Endothelial cell of umbilical vein (primary cell): ENCODE measurements around the gene USP33.

Experiments used
- JUN ChIP-seq: IDR thresholded peaks from 2 replicates; pipeline ENCODE4 v1.6.1; 2011; ENCODE audit warnings: borderline replicate concordance, low read depth; ENCODE audit not compliant: insufficient read length, insufficient read depth
- MYC ChIP-seq: IDR thresholded peaks from one replicate; pipeline ENCODE4 v1.6.1; 2011; ENCODE audit warnings: mild to moderate bottlenecking, low read depth, low read length
- POLR2A ChIP-seq: IDR thresholded peaks from 2 replicates; pipeline ENCODE4 v1.6.1; 2012; ENCODE audit warnings: low read depth, mild to moderate bottlenecking, control low read depth, low read length
- POLR2AphosphoS5 ChIP-seq: IDR thresholded peaks from 2 replicates; pipeline ENCODE4 v1.6.1; 2012; ENCODE audit warnings: low read depth, mild to moderate bottlenecking, control low read depth, low read length, moderate library complexity; ENCODE audit not compliant: insufficient read depth
- TF ChIP-seq, protein P1 (sequence below), 2 donors: IDR thresholded peaks; 1 replicate in 1 of 2; 2 replicates in 1 of 2; pipeline ENCODE4 v1.5.1; 2011; ENCODE audit warnings: low read length in 2 of 2, mild to moderate bottlenecking in 2 of 2, moderate library complexity in 2 of 2, control low read depth in 1 of 2, inconsistent platforms in 1 of 2, low read depth in 1 of 2; ENCODE audit not compliant: insufficient read depth in 1 of 2; ENCODE audit errors: extremely low read depth in 1 of 2

DNA sequence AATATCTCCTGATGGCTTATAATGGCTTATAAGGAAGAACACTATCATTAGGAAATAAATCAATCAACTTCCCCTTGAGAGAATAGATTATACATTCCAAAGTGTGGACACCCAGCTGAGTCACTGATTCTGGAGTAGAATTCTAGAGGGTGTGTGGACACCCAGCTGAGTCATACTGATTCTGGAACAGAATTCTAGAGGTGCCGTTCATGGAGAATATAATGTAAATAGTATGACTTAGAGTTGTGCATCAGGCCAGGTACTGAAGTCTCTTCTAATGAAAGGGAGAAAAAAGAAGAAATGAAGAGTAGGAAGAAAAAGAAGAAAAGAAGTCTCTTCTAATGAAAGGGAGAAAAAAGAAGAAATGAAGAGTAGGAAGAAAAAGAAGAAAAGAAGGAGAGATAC is 2.4 kb upstream of the USP33 start:
- TF ChIP-seq, protein P1, sequence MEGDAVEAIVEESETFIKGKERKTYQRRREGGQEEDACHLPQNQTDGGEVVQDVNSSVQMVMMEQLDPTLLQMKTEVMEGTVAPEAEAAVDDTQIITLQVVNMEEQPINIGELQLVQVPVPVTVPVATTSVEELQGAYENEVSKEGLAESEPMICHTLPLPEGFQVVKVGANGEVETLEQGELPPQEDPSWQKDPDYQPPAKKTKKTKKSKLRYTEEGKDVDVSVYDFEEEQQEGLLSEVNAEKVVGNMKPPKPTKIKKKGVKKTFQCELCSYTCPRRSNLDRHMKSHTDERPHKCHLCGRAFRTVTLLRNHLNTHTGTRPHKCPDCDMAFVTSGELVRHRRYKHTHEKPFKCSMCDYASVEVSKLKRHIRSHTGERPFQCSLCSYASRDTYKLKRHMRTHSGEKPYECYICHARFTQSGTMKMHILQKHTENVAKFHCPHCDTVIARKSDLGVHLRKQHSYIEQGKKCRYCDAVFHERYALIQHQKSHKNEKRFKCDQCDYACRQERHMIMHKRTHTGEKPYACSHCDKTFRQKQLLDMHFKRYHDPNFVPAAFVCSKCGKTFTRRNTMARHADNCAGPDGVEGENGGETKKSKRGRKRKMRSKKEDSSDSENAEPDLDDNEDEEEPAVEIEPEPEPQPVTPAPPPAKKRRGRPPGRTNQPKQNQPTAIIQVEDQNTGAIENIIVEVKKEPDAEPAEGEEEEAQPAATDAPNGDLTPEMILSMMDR (IDR thresholded peaks at IDR 0.05; ENCODE audit: extremely low read depth in 1 of 2, insufficient read depth in 1 of 2, low read depth in 1 of 2, low read length in 2 of 2) = no peak
- TF ChIP-seq POLR2A (no peak), JUN (peak; percentile 43), POLR2AphosphoS5 (no peak), MYC (no peak)
